A673 (cell line): ENCODE data around the gene KIRREL3. TPM values are rescaled to one million over a fixed set of nuclear protein-coding genes. Genes with fewer than 3 reads are reported as not detected.

Source experiments
- BruUV-seq: library from RNA; stranded (reverse); fragments of 400-500 nt; replicated peaks from 2 replicates; lab custom pipeline; 2021; lab: Mats Ljungman, UMichigan
- CTCF ChIA-PET: fragments of 300-600 bp; sonication (Branson Sonifier 250); formaldehyde crosslinking; loops from one replicate; lab custom pipeline; 2022; ENCODE audit warnings: antibody characterized with exemption; lab: Charles Lee
- POLR2A ChIA-PET: fragments of 300-600 bp; sonication (Branson Sonifier 250); formaldehyde crosslinking; loops from one replicate; lab custom pipeline; 2022; ENCODE audit warnings: antibody characterized with exemption; ENCODE audit not compliant: low non-redundant PET; lab: Charles Lee
- DNase-seq: peaks from one replicate; pipeline ENCODE4 v3.0.0-alpha.2; 2015; ENCODE audit warnings: low spot score
- H3K27ac ChIP-seq: fragments of 200-600 bp; sonication (generic); 2 replicates; pipeline ENCODE4 v1.5.1; 2016; ENCODE audit warnings: mixed run types, low read depth, mild to moderate bottlenecking, mixed read lengths, antibody characterized with exemption, low read length; ENCODE audit not compliant: poor library complexity, severe bottlenecking
- H3K27me3 ChIP-seq: fragments of 200-600 bp; sonication (generic); replicated peaks from 2 replicates; pipeline ENCODE4 v1.6.1; 2017; ENCODE audit warnings: mixed run types, low read depth, mild to moderate bottlenecking, mixed read lengths, antibody characterized with exemption, low read length; ENCODE audit not compliant: insufficient read depth, poor library complexity
- H3K36me3 ChIP-seq: fragments of 200-600 bp; sonication (generic); 2 replicates; pipeline ENCODE4 v1.6.1; 2016; ENCODE audit warnings: mixed run types, mild to moderate bottlenecking, mixed read lengths, antibody characterized with exemption, low read length; ENCODE audit not compliant: insufficient read depth, poor library complexity, severe bottlenecking
- H3K4me1 ChIP-seq: fragments of 200-600 bp; sonication (generic); 2 replicates; pipeline ENCODE4 v1.6.1; 2017; ENCODE audit warnings: mixed run types, mild to moderate bottlenecking, mixed read lengths, antibody characterized with exemption, low read length; ENCODE audit not compliant: insufficient read depth, poor library complexity, severe bottlenecking
- H3K4me3 ChIP-seq: fragments of 200-600 bp; sonication (generic); 2 replicates; pipeline ENCODE4 v1.5.1; 2016; ENCODE audit warnings: low read depth, mixed run types, mild to moderate bottlenecking, mixed read lengths, low read length; ENCODE audit not compliant: poor library complexity, severe bottlenecking
- H3K9me3 ChIP-seq: fragments of 200-600 bp; sonication (generic); 2 replicates; pipeline ENCODE4 v1.6.1; 2016; ENCODE audit warnings: mixed run types, low read depth, mild to moderate bottlenecking, mixed read lengths, antibody characterized with exemption, low read length; ENCODE audit not compliant: poor library complexity, severe bottlenecking
- EZH2 ChIP-seq: fragments of 200-600 bp; sonication (generic); IDR thresholded peaks from 2 replicates; pipeline ENCODE4 v1.6.1; 2017; ENCODE audit warnings: borderline replicate concordance, low read depth, mild to moderate bottlenecking, mixed read lengths, antibody characterized with exemption, low read length; ENCODE audit not compliant: poor library complexity, severe bottlenecking
- intact Hi-C: fragments of 100-400 bp; cut with micrococcal nuclease; formaldehyde crosslinking; loops from one replicate; pipeline ENCODE4 v1.10.0; 2022; ENCODE audit not compliant: unreplicated experiment
- total RNA-seq: library from RNA; stranded (reverse); gene quantifications from 2 replicates; pipeline ENCODE4 v1.2.3, GENCODE V29; 2021
- TF ChIP-seq, protein P1 (sequence below): fragments of 300-800, 200-600 bp; sonication (generic); conservative IDR thresholded peaks from 2 replicates; pipeline ENCODE4 v1.5.1; 2017; ENCODE audit warnings: low read depth, mild to moderate bottlenecking, antibody characterized with exemption, low read length, moderate library complexity, mixed read lengths

The KIRREL3 gene
- total RNA-seq, 1 experiment from 2014 or later: not detected

DNA sequence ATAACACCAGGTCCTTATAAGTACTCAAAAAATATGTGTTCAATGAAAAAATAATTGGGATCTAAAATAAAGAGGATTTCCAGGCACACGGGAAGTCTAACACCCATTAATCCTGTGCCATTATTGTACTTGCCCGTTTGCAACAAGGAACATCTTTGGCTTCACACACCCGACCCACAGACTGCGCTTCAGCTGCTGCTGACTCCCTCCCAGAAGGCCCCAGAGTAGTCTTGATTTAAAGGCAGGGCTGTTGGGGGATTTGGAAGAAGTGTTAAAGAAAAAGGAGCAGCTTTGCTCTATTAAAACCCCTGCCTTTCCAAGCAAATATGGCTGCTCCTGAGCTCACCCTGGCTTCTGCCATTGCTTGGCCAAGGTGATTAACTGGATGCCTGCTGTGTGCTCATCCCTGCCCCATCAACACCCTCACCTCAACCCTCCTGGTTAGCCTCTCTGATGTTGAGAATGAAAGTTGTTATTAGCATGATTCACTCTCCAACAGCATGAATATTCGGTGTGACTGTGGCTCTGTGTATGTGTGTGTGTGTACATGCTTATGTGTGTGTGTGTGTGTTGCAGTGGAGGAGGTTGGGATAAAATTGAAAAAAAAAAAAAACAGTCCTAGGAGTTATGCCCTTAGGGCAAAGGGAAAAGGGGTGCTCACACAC is 76.1 kb downstream of the KIRREL3 start:
- intact Hi-C loops: no loop called here
- Histone ChIP-seq H3K36me3 (no peaks in the 10 kb centered on the region), H3K27me3 (no peaks in the 10 kb centered on the region), H3K4me3 (no peak overlapping the region), H3K27ac (no peak overlapping the region), H3K9me3 (no peaks in the 10 kb centered on the region), H3K4me1 (no peaks in the 10 kb centered on the region)
- no TSS peak for BruUV-seq
- DNase-seq: no peak
- ChIA-PET POLR2A (no interaction called here), CTCF (no interaction called here)
- TF ChIP-seq EZH2: no peak
- TF ChIP-seq, protein P1, sequence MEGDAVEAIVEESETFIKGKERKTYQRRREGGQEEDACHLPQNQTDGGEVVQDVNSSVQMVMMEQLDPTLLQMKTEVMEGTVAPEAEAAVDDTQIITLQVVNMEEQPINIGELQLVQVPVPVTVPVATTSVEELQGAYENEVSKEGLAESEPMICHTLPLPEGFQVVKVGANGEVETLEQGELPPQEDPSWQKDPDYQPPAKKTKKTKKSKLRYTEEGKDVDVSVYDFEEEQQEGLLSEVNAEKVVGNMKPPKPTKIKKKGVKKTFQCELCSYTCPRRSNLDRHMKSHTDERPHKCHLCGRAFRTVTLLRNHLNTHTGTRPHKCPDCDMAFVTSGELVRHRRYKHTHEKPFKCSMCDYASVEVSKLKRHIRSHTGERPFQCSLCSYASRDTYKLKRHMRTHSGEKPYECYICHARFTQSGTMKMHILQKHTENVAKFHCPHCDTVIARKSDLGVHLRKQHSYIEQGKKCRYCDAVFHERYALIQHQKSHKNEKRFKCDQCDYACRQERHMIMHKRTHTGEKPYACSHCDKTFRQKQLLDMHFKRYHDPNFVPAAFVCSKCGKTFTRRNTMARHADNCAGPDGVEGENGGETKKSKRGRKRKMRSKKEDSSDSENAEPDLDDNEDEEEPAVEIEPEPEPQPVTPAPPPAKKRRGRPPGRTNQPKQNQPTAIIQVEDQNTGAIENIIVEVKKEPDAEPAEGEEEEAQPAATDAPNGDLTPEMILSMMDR: no peak

GRCh38 chr11:126920833-126921232 is 79.7 kb downstream of the KIRREL3 start:
- H3K4me3 ChIP-seq: no peak overlapping the region
- TF ChIP-seq EZH2: no peak
- TF ChIP-seq, protein P1: no peak; the same call in 1 of the 2 replicates
- CTCF ChIA-PET: no interaction called here
- H3K4me1 ChIP-seq: no peaks in the 10 kb centered on the region
- intact Hi-C loops: no loop called here
- H3K27ac ChIP-seq: no peak overlapping the region
- no peaks in the 10 kb centered on the region for H3K36me3 ChIP-seq
- peak; percentile 6 for DNase-seq
- no TSS peak for BruUV-seq
- no peaks in the 10 kb centered on the region for H3K27me3 ChIP-seq
- no peaks in the 10 kb centered on the region for H3K9me3 ChIP-seq
- POLR2A ChIA-PET: no interaction called here

DNA sequence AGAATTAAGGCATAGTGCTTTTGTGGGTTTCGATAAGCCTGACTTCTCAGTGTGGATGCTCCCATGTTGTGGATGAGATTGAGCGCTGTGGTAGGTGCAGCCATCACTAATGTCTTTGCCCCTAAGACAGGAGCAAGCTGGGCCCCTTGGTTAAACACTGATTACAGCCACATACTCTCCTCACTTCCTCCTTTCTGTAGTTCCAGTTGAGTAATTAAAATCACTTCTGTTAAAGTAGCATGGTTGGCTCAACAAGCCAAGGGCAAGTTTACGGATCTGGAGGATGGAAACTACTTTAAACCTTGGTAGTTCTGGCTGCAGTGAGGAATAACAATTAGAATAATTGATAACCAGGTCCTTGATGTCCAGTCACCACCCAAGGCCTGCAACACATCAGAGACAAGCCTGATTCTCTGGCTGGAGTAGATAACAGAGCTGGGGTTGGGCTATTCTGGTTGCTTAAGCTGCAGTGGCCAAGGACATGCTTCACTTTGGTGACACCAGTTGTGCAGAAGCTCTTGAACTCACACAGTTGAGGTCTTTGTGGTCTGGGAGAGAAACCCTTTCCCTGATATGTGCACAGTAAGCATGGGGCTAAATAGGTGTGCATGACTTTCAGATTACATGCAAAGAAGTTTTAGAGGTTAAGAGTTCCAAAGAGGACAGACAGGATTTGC is 81.3 kb downstream of the KIRREL3 start:
- H3K4me3 ChIP-seq: no peak overlapping the region
- H3K27ac ChIP-seq: no peak overlapping the region
- H3K4me1 ChIP-seq: no peaks in the 10 kb centered on the region
- intact Hi-C loops: no loop called here
- no peaks in the 10 kb centered on the region for H3K36me3 ChIP-seq
- no TSS peak for BruUV-seq
- no peaks in the 10 kb centered on the region for H3K9me3 ChIP-seq
- ChIA-PET CTCF (no interaction called here), POLR2A (no interaction called here)
- TF ChIP-seq, protein P1: no peak
- TF ChIP-seq EZH2: no peak
- H3K27me3 ChIP-seq: no peaks in the 10 kb centered on the region
- no peak for DNase-seq
